WTC11 (cell line): ENCODE data around the gene GIGYF2.

Experiments used
- ATF1 ChIP-seq: sonication (generic); formaldehyde crosslinking; IDR thresholded peaks from 2 replicates; pipeline ENCODE4 v1.8.1; 2023; ENCODE audit warnings: mild to moderate bottlenecking, moderate library complexity, missing genetic modification reagents
- NFE2L1 ChIP-seq: sonication (generic); formaldehyde crosslinking; IDR thresholded peaks from 2 replicates; pipeline ENCODE4 v1.8.1; 2023; ENCODE audit warnings: missing genetic modification reagents
- TF ChIP-seq, protein P1 (sequence below): fragments of 200-600 bp; IDR thresholded peaks from 2 replicates; pipeline ENCODE4 v1.8.0; 2022; ENCODE audit warnings: antibody characterized with exemption
- TF ChIP-seq, protein P2 (sequence below): sonication (generic); formaldehyde crosslinking; IDR thresholded peaks from 2 replicates; pipeline ENCODE4 v1.8.1; 2023; ENCODE audit warnings: mild to moderate bottlenecking, missing genetic modification reagents, moderate library complexity
- TF ChIP-seq, protein P3 (sequence below): sonication (generic); formaldehyde crosslinking; IDR thresholded peaks from 2 replicates; pipeline ENCODE4 v1.8.0; 2022; ENCODE audit warnings: mild to moderate bottlenecking, missing genetic modification reagents

DNA sequence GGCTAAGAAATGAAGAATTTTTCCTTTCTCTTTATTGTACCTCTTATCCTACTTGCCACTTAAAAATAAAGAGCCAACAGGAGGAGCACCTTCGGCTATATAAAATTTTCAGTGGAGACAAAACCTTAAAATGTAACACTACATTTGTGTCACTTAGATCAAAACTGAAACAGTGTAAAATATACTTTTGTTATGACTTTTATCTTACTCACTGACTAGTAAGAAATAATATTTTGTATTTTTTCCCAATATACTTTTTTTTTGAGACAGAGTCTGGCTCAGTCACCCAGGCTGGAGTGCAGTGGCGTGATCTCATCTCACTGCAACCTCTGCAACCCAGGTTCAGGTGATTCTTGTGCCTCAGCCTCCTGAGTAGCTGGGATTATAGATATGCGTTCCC lies 50.9 kb downstream of the GIGYF2 start:
- TF ChIP-seq, protein P1, sequence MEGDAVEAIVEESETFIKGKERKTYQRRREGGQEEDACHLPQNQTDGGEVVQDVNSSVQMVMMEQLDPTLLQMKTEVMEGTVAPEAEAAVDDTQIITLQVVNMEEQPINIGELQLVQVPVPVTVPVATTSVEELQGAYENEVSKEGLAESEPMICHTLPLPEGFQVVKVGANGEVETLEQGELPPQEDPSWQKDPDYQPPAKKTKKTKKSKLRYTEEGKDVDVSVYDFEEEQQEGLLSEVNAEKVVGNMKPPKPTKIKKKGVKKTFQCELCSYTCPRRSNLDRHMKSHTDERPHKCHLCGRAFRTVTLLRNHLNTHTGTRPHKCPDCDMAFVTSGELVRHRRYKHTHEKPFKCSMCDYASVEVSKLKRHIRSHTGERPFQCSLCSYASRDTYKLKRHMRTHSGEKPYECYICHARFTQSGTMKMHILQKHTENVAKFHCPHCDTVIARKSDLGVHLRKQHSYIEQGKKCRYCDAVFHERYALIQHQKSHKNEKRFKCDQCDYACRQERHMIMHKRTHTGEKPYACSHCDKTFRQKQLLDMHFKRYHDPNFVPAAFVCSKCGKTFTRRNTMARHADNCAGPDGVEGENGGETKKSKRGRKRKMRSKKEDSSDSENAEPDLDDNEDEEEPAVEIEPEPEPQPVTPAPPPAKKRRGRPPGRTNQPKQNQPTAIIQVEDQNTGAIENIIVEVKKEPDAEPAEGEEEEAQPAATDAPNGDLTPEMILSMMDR: no peak
- TF ChIP-seq NFE2L1 (no peak), ATF1 (CRISPR knock-in tag) (no peak)
- TF ChIP-seq, protein P2, sequence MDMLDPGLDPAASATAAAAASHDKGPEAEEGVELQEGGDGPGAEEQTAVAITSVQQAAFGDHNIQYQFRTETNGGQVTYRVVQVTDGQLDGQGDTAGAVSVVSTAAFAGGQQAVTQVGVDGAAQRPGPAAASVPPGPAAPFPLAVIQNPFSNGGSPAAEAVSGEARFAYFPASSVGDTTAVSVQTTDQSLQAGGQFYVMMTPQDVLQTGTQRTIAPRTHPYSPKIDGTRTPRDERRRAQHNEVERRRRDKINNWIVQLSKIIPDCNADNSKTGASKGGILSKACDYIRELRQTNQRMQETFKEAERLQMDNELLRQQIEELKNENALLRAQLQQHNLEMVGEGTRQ: no peak
- TF ChIP-seq, protein P3, sequence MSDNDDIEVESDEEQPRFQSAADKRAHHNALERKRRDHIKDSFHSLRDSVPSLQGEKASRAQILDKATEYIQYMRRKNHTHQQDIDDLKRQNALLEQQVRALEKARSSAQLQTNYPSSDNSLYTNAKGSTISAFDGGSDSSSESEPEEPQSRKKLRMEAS (CRISPR knock-in tag): no peak
